Measurements from ENCODE around the gene ASPSCR1. TPM values are rescaled to one million over a fixed set of nuclear protein-coding genes. Genes with fewer than 3 reads are reported as not detected.

Gene ASPSCR1
- total and polyA plus RNA-seq, 8 donors = 12.2 to 78.8 (median 17.8) TPM

GRCh38 chr17:81966343-81967243 lies 10.8 kb upstream of the ASPSCR1 start:
- no peak overlapping the region for H3K27ac ChIP-seq
- H3K27me3 ChIP-seq = no peaks in the 10 kb centered on the region
- H3K9me3 ChIP-seq = no peaks in the 10 kb centered on the region
- ATAC-seq = peak; percentile 10 to 42 (median 35)
- intact Hi-C loops (cut with DNase I) = no loop called here
- peaks cover 0 to 9% (median 3%) of the 10 kb centered on the region in 3 donors for H3K4me1 ChIP-seq
- H3K36me3 ChIP-seq = no peaks in the 10 kb centered on the region
- H3K4me3 ChIP-seq = no peak overlapping the region
- 75% methylated on average over 41 of the region's 41 CpGs for WGBS, 2 donors
- TF ChIP-seq CTCF (IDR thresholded peaks at IDR 0.05) = no peak
- peak in 2 of 6 donors; percentile 46 to 76 for DNase-seq
- FAIRE-seq = no peak

- peak overlapping the region in 1 of 4 donors; percentile 1 for H3K27ac ChIP-seq
- WGBS, 2 donors = 61 to 65% methylated on average over 5 of the region's 5 CpGs
These were observed 10.2 kb upstream of the ASPSCR1 start for GRCh38 chr17:81967244-81967532.

GRCh38 chr17:81967533-81968395 lies 9.7 kb upstream of the ASPSCR1 start:
- peaks cover 0 to 9% (median 3%) of the 10 kb centered on the region in 3 donors for H3K4me1 ChIP-seq
- peak overlapping the region in 1 of 4 donors; percentile 18 for H3K4me3 ChIP-seq
- H3K27ac ChIP-seq = peak overlapping the region in 1 of 4 donors; percentile 2
- DNase-seq (peak; percentile 77 to 90 (median 81)), FAIRE-seq (no peak), ATAC-seq (peak; percentile 84 to 95 (median 94))
- no peaks in the 10 kb centered on the region for H3K27me3 ChIP-seq
- intact Hi-C loops (cut with DNase I) = no loop called here
- no peaks in the 10 kb centered on the region for H3K36me3 ChIP-seq
- 14 to 27% methylated on average over 28 to 36 of the region's 36 CpGs for whole genome bisulfite sequencing, 2 donors
- no peak for TF ChIP-seq CTCF (IDR thresholded peaks at IDR 0.05)
- no peaks in the 10 kb centered on the region for H3K9me3 ChIP-seq

More at GRCh38 chr17:81967244-81967532, 10.2 kb upstream of the ASPSCR1 start:
- no peak for TF ChIP-seq CTCF (IDR thresholded peaks at IDR 0.05)
- no peaks in the 10 kb centered on the region for H3K36me3 ChIP-seq
- ATAC-seq (peak in 3 of 4 donors; percentile 4 to 15 (median 5)), DNase-seq (peak in 1 of 6 donors; percentile 63), FAIRE-seq (no peak)
- no peaks in the 10 kb centered on the region for H3K9me3 ChIP-seq
- intact Hi-C loops (cut with DNase I) = no loop called here
- no peaks in the 10 kb centered on the region for H3K27me3 ChIP-seq
- H3K4me1 ChIP-seq = peaks cover 0 to 9% (median 3%) of the 10 kb centered on the region in 3 donors
- peak overlapping the region in 1 of 4 donors; percentile 18 for H3K4me3 ChIP-seq

GRCh38 chr17:81968396-81968745 lies 9.1 kb upstream of the ASPSCR1 start:
- no peaks in the 10 kb centered on the region for H3K27me3 ChIP-seq
- peaks cover 0 to 9% (median 3%) of the 10 kb centered on the region in 3 donors for H3K4me1 ChIP-seq
- ATAC-seq = no peak
- H3K27ac ChIP-seq = peak overlapping the region in 1 of 4 donors; percentile 2
- WGBS, 2 donors = 62 to 63% methylated on average over 7 of the region's 7 CpGs
- H3K4me3 ChIP-seq = peak overlapping the region in 1 of 4 donors; percentile 18
- intact Hi-C loops (cut with DNase I) = no loop called here
- no peaks in the 10 kb centered on the region for H3K36me3 ChIP-seq
- FAIRE-seq = no peak
- H3K9me3 ChIP-seq = no peaks in the 10 kb centered on the region
- no peak for TF ChIP-seq CTCF (IDR thresholded peaks at IDR 0.05)
- DNase-seq = no peak
